ENCODE results near the gene VARS1.
"Not testable (repeated sequence)": the region's sequence is repeated elsewhere in the genome, so short reads cannot be mapped to it uniquely, and the experiment has no call there.

Gene VARS1

GRCh38 chr6:31831350-31832215 lies 36.0 kb upstream of the VARS1 start:
- FAIRE-seq: no peak
- no peak for DNase-seq (ENCODE audit: insufficient read length)

DNA sequence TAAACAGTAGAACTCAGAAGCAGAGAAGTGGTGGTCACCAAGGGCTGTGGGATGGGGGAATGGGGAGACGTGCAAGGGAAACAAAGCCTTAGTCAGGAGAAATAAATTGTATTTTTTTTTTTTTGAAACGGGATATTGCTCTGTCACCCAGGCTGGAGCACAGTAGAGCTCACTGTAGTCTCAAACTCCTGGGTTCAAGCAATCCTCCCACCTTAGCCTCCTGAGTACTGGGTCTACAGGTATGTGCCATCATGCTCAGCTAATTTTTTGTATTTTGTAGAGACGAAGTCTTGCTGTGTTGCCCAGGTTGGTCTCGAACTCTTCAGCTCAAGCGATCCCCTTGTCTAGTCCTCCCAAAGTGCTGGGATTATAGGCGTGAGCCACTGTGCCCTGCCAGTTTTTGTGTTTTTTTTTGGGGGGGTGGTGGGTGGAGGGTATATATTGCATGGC lies 35.4 kb upstream of the VARS1 start:
- no peak for TF ChIP-seq POLR2AphosphoS5 (IDR thresholded peaks at IDR 0.05; ENCODE audit: low read depth, low read length)
- no peak for TF ChIP-seq POLR2A (IDR thresholded peaks at IDR 0.05; ENCODE audit: low read depth, low read length)
- TF ChIP-seq TAF1 (IDR thresholded peaks at IDR 0.05; ENCODE audit: borderline replicate concordance, low read depth, low read length): no peak
- DNase-seq (ENCODE audit: insufficient read length) (no peak), FAIRE-seq (no peak)

More at GRCh38 chr6:31831350-31832215, 36.0 kb upstream of the VARS1 start:
- TF ChIP-seq POLR2A (IDR thresholded peaks at IDR 0.05; ENCODE audit: low read depth, low read length) (no peak), POLR2AphosphoS5 (IDR thresholded peaks at IDR 0.05; ENCODE audit: low read depth, low read length) (no peak), TAF1 (IDR thresholded peaks at IDR 0.05; ENCODE audit: borderline replicate concordance, low read depth, low read length) (no peak)

GRCh38 chr6:31829633-31830283 lies 34.2 kb upstream of the VARS1 start:
- FAIRE-seq: no peak

GRCh38 chr6:31827286-31828079 lies 31.9 kb upstream of the VARS1 start, which contains the start of gene HSPA1B:
TSS of gene HSPA1B (plus strand) at chr6:31827738. CDS start at chr6:31827951, 213 bp downstream.
- DNase-seq (ENCODE audit: insufficient read length) (peak; percentile 84), FAIRE-seq (peak; percentile 67)
- peak; percentile 99 for TF ChIP-seq POLR2A (IDR thresholded peaks at IDR 0.05; ENCODE audit: low read depth, low read length)
- TF ChIP-seq POLR2AphosphoS5 (IDR thresholded peaks at IDR 0.05; ENCODE audit: low read depth, low read length): peak; percentile 96
- no peak for TF ChIP-seq TAF1 (IDR thresholded peaks at IDR 0.05; ENCODE audit: borderline replicate concordance, low read depth, low read length)

More at GRCh38 chr6:31829633-31830283, 34.2 kb upstream of the VARS1 start:
- TF ChIP-seq POLR2AphosphoS5 (IDR thresholded peaks at IDR 0.05; ENCODE audit: low read depth, low read length) (no peak), POLR2A (IDR thresholded peaks at IDR 0.05; ENCODE audit: low read depth, low read length) (no peak), TAF1 (IDR thresholded peaks at IDR 0.05; ENCODE audit: borderline replicate concordance, low read depth, low read length) (no peak)
- DNase-seq (ENCODE audit: insufficient read length): no peak

DNA sequence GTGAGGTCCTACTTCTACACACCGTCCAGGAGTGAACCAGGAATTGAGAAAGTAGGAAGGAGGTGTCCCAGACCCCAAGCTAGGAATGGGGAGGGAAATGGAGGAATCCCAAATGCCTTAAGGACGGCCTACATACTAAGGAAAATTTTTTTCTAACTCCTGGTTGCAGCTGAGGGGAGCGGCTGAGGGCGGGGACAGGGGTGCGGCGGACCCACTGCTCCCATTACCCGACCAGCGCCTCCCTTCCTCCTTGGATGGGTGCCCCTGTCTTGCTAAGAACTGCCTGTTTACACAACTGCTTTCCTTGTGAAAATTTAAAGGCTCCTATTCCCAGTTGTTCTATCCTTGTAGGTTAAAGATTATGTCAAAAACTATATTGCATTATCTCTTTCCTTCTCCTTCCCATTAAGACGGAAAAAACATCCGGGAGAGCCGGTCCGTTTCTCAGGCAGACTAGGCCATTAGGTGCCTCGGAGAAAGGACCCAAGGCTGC lies 31.3 kb upstream of the VARS1 start:
- DNase-seq (ENCODE audit: insufficient read length) (peak; percentile 51), FAIRE-seq (no peak)
- TF ChIP-seq POLR2AphosphoS5 (IDR thresholded peaks at IDR 0.05; ENCODE audit: low read depth, low read length): no peak
- TF ChIP-seq TAF1 (IDR thresholded peaks at IDR 0.05; ENCODE audit: borderline replicate concordance, low read depth, low read length): 0 out of 2 replicates have a peak, but pooled peaks have one; percentile 6

DNA sequence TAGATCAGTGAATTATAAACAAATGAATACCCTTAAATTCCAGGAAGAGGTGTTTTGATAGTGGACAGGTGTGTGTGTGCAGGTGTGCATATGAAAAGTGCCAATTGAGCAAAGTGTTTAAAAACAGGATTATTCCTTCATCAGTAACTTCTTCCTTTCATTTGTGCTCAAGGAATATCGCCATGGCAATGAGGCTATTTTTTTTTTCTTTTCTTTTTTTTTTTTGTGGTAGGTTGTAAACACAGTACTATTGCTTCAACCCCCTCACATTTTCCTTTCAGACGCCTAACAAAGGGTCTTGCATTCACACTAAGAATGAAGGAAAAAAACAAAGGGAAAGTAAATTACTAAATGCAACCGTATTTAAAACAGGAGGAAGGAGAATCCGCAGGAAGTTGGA lies 30.0 kb upstream of the VARS1 start:
- FAIRE-seq: no peak
- no peak for DNase-seq (ENCODE audit: insufficient read length)
- TF ChIP-seq TAF1 (IDR thresholded peaks at IDR 0.05; ENCODE audit: borderline replicate concordance, low read depth, low read length) (no peak), POLR2AphosphoS5 (IDR thresholded peaks at IDR 0.05; ENCODE audit: low read depth, low read length) (no peak), POLR2A (IDR thresholded peaks at IDR 0.05; ENCODE audit: low read depth, low read length) (no peak)

GRCh38 chr6:31823592-31824196 lies 28.1 kb upstream of the VARS1 start:
- DNase-seq (ENCODE audit: insufficient read length); FAIRE-seq: not testable (repeated sequence)

- peak; percentile 55 for DNase-seq (ENCODE audit: insufficient read length)
- TF ChIP-seq POLR2A (IDR thresholded peaks at IDR 0.05; ENCODE audit: low read depth, low read length): no peak
- 0 out of 2 replicates have a peak, but pooled peaks have one; percentile 33 for TF ChIP-seq TAF1 (IDR thresholded peaks at IDR 0.05; ENCODE audit: borderline replicate concordance, low read depth, low read length)
- 0 out of 2 replicates have a peak, but pooled peaks have one; percentile 1 for TF ChIP-seq POLR2AphosphoS5 (IDR thresholded peaks at IDR 0.05; ENCODE audit: low read depth, low read length)
- FAIRE-seq: peak; percentile 72
Observed at GRCh38 chr6:31822036-31822821, 26.7 kb upstream of the VARS1 start.

DNA sequence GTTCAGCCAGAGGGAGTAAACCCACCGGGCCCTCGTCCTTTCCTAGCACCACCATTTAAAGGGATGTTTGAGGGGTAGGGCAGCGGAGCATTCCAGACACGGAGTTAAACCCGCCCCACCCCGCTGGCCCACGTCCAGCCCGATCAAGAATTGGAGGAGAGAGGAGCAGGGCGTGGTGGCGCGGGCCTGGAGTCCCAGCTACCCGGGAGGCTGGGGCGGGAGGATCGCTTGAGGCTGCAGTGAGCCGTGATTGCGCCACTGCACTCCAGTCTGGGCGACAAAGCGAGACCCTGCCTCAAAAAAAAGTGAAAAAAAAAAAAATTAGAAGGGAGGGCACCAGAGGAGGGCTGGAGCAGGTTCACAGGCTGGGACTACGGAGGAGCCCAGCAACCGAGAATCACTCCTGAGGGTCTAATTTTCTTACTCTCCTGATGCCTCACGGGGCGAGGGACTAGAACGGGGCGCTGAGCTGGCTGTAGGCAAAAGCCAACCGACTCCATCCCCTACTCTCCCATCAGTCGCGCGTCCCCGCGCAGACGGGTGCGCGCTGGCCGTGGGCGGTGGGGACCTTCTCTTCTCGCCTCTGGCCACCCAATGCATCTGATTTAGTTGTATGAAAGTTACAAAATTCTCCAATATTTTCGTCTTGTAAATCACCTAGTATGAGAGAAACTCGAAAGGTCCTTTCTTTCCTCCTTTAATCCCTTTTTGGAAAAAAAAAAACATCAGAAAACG lies 25.9 kb upstream of the VARS1 start:
- peak; percentile 67 for DNase-seq (ENCODE audit: insufficient read length)
- TF ChIP-seq TAF1 (IDR thresholded peaks at IDR 0.05; ENCODE audit: borderline replicate concordance, low read depth, low read length) (peak; percentile 32; the same call in 1 of the 2 replicates), POLR2AphosphoS5 (IDR thresholded peaks at IDR 0.05; ENCODE audit: low read depth, low read length) (peak; percentile 53; the same call in 1 of the 2 replicates), POLR2A (IDR thresholded peaks at IDR 0.05; ENCODE audit: low read depth, low read length) (peak; percentile 81; the same call in 1 of the 2 replicates)

GRCh38 chr6:31820399-31820798 lies 24.8 kb upstream of the VARS1 start:
- not testable (repeated sequence) for FAIRE-seq; DNase-seq (ENCODE audit: insufficient read length)

More for the DNA sequence above, 25.9 kb upstream of the VARS1 start:
- peak; percentile 63 for FAIRE-seq
